GM18499 (cell line): ENCODE results near the gene VTI1A.

ENCODE experiments used
- ATAC-seq: cut with Tn5 transposase; IDR thresholded peaks from one replicate; pipeline ENCODE4 v1.9.1; 2021; ENCODE audit warnings: moderate number of reproducible peaks; ENCODE audit not compliant: insufficient read depth, unreplicated experiment

VTI1A gene

DNA sequence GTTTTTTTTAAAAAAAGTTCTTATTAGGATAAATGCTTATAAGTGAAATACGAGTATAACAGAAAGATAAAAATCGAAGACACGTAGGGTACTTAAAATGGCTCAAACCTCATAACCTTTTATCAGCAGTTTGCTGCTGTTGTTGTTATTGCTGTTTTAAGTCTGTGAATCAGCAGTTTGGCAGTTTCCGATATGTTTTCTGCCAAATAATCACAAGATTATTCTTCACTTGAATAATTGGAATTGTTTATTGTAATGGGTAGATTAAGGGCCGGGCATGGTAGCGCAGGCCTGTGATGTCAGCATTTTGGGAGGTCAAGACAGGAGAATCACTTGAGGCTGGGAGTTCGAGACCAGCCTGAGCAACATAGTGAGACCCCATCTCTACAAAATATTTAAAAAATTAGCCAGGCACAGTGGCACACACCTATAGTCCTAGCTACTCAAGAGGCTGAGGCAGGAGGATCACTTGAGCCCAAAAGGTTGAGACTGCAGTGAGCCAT is 177.6 kb downstream of the VTI1A start:
- ATAC-seq: no peak

DNA sequence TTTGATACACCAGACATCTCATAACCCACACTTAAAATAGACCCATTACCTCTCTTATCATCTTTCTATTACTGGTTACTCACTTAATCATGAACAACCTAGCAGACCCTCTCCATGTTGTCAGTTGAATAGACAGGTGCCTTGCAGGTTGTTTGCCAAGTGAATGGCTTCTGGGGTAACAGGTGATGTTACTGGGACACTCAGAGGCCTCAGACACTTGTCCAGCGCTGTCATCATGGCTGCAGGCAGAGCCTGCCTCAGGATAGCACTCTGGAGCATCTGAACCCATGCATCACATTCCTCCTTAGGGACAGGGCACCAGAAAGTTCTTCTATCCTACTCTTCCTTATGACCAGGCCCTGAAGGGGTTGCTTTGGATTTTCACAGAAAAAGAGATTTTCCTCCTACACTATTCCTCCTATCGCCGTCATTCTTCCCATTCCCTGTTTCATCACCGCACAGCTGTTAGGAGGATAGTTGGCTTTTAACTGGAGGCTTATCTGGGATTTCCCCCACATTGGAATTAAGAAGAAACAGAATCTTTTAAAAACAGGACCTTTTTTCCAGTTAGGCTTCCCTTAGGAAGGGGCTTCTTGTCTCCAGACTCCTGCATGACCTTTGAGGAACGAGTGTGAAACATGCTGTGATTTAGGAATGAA is 182.1 kb downstream of the VTI1A start:
- no peak for ATAC-seq

DNA sequence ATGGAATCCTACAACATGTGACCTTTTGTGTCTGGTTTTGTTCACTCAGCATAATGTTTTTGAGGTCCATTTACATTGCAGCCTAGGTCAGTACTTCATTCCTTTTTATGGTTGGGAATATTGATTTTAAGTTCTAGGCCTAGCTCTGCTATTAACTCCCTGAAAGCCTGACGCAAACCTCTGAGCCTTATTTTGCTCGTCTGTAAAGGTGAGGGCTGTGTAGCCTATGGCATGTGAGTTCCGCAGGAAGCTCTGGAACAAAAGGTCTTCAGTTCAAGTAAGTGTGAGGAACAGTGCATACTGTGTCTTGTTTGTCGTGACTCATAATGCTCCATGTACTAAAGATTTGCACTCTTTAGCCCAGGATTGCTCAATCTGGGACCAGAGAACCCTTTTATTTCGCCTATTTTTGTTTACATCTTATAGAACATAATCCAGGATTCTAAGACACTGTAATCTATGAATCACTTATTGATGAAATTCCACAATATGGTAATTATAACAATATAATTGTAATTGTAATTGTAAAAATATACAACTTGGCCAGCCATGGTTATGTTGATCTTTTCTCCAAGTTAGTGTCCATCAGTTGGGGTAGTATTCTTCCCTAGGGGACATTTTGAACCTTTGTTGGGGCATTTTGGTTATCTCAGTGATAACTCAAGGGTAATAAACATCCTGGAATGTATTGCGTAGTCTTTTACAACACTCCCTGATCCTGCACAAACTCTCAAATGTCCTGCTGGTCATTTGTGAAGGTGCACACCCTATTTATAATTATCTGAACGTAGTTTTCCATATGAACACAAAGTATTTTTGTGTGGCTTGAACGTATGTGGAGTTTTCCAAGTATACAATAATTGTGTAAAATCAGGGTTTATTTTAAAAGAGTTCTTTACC is 184.7 kb downstream of the VTI1A start:
- no peak for ATAC-seq

DNA sequence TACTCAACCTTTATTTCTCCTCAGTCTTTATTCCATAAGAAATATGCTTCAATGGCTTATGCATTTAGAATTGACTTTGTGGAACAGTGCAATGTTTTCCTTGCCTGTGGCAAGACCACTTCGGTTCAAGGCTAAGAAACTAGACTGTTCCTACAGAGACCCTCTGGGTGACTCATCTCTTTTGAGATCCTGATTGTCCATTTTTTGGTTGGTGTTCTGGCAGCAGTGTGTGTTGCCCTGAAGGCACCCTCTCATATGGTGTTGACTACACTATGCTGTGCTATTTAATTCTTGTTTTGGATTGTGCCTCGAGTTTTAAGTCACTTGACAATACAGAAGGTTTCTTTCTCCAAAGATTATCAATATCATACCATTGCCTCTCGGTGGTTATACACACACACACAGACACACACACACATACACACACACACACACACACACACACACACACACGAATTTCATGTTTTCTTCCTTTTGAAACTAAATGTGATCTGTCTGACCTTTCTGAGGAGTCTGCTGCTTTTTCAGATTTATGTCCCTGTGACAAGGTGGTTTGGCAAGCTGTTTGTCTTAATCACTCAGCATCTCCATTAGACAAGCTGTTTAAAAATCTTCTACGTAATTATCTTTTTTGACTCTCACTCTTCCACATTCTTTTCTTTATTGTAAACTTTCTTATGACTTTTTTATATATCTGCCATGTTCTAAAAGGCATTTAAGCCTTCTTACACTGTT is 187.2 kb downstream of the VTI1A start:
- no peak for ATAC-seq

DNA sequence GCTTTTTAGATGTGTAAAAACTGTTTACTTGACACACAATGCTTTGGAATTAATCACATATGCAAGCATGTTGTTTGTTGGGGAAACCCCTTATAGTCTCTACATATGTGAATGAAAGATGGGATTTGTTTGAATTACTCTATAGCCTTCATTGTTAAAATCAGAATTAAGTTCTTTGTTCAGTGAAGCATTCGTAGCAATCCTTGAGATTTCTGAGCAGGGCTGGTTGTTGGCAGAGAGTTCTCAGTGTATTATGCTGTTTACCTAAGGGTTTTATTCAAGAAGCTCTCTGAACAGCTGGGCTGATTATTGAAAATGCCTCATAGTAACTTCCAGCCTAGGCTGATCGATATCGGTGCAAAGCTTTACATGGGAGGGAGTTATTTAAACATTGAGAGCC is 190.9 kb downstream of the VTI1A start:
- no peak for ATAC-seq

DNA sequence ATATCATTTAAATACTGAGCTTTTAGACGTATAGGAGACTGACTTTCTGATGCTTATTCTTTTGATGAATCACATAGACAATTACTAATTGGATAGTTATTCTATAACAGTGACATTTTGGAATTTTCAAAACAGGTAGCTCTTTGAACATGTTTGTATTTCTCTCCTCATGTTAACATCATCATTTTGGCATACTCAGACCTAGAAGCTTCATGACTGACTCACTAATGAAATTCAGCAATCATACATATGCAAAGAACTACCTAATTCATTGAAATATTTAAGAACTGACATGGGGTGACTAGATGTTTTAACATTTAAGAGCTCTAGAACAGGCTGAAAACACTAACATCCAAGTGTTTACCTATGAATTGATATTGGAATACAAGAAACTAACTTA is 192.3 kb downstream of the VTI1A start:
- no peak for ATAC-seq

DNA sequence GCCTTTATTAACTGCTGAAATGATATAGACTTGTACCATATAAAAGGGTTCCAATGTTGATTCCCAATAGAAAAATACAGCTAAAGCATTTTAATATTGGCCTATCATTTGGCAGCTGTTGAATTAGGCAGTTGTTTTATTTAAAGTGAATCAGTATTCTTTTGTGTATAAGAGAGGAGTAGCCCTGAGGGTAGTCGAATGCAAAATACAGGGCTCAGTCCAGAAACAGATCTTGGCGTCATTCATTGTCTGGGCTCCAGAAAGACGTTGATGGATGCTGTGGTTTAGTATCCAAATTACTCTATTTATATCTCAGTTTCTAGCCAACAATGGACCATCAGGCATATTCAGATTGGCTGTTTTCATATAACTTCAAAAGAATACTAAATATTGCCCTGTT is 193.6 kb downstream of the VTI1A start:
- ATAC-seq: no peak

DNA sequence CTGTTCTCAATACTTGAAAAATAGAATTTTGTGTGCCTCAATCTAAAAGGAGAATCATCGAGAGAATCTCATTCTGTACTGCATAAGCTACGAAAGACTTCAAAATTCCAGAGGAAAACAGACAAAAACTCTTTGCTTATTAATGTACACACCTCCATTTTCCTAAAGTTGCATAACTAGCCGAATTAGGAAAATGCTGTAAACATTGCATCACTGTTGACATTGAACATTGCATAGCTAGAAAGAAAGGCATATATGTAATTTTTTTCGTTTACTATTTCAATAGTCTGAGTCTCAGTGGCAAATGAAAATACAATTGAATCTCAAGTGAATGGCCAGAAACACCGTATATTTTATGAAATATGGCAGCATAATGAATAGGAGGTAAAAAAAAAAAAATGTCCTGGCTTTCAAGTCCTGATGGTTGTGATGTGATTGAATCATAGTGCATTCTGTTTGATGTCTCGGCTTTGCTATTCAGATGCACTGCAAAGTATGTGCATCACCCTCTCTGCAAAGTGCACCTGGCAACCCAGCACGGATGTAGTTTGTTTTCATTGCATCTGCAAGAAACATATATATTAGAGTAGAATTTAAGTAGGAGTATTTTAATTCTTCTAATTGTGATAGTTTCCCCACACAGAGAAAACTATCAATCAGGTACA is 196.7 kb downstream of the VTI1A start:
- ATAC-seq: no peak

DNA sequence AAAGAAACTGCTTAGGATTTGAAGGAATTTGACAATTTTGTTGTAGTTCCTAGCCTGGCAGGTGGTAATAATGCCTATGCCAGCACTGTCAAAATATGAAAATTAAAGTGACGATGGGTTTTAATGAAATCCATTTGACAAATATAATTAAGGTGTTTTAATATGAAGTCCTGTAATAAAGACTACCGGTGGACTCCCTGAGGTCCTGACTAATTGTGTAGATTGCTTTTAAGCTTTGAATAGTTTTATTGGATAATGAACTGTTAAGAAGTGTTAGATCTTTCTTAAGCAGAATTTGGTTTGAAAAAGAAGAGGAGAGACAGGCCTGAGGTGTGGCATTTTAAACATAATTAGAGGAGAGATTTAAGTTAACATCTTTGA is 197.2 kb downstream of the VTI1A start:
- ATAC-seq: no peak

DNA sequence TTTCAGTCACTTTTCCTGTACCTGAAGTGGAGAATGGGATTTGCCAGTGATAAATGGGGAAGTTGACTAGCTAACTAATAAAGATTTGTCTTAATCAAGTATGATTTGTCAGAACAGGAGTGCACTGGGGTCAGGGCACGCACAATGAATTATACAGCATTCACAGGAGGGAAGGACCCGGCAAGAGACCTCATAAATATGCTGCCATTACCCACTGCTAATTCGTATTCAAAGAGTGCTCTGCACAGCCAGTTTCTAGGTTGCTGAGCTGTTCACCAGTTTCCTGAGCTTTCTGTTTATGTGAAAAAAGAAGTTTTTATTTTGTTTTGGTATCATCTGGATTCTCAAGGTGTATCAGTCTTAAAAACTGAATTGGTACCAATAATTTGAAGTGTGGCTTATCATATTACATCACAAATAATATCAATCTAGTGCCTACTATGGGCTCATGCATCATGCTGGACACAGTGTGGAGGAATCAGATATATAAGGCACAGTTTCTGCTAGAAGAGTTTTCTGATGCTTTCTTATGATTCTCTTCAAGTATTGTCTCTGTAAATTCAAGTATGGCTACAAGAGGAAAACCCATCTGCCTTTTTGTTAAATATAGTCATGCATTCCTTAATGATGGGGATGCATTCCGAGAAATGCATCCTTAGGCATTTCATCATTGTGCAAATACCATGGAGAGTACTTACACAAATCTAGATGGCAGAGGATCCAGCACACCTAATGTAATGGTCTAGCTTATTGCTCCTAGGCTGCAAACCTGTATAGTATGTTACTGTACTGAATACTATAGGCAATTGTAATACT is 202.2 kb downstream of the VTI1A start:
- ATAC-seq: no peak

DNA sequence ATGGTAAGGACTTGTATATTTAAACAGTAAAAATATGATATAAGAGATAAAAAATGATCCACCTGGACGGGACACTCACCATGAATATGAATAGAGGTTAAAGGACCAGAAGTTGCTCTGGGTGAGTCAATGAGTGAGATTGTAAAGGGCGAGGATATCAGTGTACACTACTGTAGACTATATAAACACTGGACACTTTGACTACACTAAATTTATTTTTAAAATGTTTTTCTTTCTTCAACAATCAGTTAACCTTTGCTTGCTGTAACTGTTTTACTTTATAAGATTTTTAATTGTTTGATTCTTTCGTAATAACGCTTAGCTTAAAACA is 202.8 kb downstream of the VTI1A start:
- ATAC-seq: no peak

DNA sequence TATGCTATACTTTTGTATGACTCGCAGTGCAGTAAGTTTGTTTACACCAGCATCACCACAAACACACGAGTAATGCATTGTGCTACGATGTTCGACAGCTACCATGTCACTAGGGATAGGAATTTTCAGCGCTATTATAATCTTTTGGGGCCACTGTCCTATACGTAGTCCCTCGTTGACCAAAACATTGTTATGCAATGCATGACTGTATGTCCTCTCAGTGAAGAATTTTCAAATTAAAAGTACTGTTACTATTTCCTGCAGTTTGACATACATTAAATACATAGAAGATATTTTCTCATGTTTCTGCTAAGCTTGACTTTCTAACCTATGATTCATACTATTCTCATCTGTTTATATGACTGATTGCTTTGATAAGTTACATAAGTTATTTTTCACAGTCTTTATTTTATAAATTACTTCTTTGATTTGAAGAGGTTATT is 203.6 kb downstream of the VTI1A start:
- no peak for ATAC-seq

DNA sequence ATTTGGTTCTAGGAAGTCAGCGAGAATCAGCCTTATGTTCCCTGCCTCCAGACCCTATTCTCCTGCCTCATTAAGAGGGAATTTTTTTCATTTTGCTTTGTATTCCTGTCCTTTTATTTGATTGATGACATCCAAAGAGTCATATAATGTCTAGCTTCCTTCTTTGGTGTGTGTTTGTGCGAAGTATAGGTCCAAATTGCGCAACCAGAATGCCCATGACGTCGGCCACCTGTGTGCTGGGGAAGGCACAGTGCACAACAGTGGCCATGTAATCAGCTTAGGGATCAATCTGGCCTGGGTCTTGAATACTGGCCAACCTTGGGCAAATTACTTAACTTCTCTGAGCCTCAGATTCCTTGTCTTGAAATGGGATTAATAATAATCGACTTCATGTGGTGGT is 206.2 kb downstream of the VTI1A start:
- no peak for ATAC-seq

DNA sequence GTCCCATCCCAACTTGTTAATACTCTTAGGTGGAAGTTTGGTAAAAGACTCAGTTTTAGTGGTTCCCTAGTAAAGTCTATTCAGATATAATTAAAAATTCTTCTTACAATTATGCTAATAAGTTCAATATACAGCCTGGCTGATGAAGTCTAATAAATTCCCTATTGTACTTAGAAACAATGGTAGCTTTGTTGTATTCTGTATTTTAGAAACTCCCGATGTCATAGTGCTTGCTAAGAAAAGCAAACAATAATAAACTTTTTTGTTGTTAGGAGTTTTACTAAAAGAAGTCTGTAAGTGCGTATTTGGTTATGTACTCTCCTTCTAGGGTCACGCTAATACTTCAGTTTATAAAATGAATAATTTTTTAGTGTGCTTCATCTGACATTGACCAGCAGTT is 206.8 kb downstream of the VTI1A start:
- no peak for ATAC-seq

DNA sequence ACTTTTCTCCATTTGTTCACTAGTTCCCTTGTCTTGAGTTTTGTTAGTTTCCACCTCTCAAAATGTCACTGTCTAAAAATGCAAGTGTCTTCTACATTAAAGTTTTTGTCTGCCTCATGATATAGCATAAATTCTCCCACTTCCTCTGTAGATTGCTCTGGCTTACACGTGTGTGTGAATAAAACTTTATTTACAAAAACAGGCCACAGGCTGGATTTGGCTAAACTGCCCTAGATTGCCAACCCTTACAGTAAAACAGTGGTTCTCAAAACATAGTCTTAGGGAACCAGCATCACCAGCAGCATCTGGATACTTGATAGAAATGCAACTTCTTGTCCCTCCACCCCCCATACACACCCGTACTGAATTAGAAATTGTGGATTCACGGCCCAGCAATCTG is 207.8 kb downstream of the VTI1A start:
- ATAC-seq: no peak

DNA sequence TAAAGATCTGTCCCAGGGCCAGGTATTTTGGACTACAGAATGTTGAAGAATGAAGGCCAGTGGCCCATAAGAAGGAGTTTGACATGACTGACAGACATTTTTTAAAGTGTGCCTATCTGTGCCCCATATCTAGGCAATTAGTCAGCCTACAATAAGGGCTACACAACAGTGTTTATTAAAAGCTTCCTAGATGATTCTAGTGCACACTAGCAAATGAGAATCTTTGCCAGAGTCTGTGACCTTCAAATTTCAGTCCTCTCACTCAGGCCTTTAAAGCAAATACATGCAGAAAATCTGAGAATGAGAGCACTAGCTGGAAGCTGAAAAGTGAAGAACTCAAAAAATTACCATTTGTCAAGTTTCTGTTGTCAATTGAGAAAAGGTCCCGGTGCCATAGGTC is 208.7 kb downstream of the VTI1A start:
- ATAC-seq: no peak

DNA sequence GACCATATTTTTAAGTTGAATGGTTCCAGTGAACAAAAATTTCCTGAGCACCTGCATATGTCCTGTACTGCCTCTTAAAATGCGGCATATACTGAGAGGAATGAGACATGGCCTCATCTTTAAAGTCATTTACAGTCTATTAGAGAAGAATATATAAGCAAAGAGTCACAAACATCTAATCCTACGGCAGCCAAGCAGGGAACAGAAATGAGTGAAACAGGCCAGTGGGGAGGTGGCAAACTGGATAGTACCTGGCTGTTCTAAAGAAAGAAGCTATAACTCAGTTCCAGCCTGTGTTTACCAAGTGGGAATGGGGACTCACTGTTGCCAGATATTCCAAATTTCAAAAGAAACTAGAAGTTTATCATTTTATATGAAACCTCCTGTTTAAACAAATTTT is 211.4 kb downstream of the VTI1A start:
- ATAC-seq: no peak

DNA sequence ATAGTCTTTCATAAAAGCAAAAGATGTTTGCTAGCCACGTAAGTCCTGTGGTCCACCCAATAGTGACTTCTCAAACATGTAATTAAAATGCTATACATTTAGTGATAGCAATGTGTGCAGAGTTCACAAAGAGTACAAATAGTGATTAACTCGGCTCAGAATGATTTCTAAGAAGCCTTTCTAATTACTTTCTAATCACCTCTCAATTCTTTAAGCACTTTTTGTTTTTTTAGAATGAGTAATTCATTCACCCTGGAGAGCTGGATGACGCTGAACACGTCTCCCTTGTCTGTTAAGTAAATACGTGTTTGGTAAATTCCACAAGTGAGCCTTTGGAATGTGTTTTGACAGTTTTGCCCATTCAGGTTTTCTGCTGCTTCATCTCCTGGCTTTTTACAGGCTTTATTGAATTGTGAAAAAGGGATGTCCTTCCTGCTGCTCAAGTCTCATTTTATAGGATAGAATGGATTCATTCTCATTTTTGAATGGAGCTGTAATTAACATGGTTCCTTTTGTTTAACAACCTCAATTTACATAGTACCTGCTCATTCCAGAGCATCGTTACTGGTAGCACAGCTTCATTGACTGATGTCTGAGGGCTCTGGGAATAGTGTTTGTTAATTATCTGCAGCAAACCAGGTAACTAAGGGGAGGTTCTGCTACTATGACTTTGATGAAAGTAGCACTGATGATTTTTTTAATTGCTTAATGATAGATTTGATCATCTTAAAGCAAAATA is 212.1 kb downstream of the VTI1A start:
- no peak for ATAC-seq
